Esophagus squamous epithelium (tissue), 5 donors: Measurements from ENCODE around the gene NPAS2. TPM values are rescaled to one million over a fixed set of nuclear protein-coding genes. Genes with fewer than 3 reads are reported as not detected.

ENCODE experiments used
- DNase-seq: peaks from one replicate; lab custom pipeline; 2025; lab: John Stamatoyannopoulos, UW
- H3K27ac ChIP-seq, 4 donors: fragments of 200-600 bp; sonication (generic); one replicate each; pipeline ENCODE4 v1.5.1; 2016 to 2019; ENCODE audit warnings: mild to moderate bottlenecking in 1 of 4
- H3K27me3 ChIP-seq, 4 donors: fragments of 200-600 bp; sonication (generic); 1 replicate in 3 of 4; 2 replicates in 1 of 4; pipeline versions ENCODE4 v1.5.1 to v1.6.0; 2017 to 2021; ENCODE audit warnings: antibody characterized with exemption in 1 of 4
- H3K36me3 ChIP-seq, 3 donors: fragments of 200-600 bp; sonication (generic); one replicate each; pipeline ENCODE4 v1.5.1; 2016 to 2019
- H3K4me1 ChIP-seq, 3 donors: fragments of 200-600 bp; sonication (generic); one replicate each; pipeline ENCODE4 v1.5.1; 2017 to 2019
- H3K4me3 ChIP-seq, 4 donors: fragments of 200-600 bp; sonication (generic); 1 replicate in 3 of 4; 2 replicates in 1 of 4; pipeline ENCODE4 v1.5.1; 2016 to 2019; ENCODE audit warnings: mild to moderate bottlenecking in 2 of 4, moderate library complexity in 1 of 4
- H3K9me3 ChIP-seq, 3 donors: fragments of 200-600 bp; sonication (generic); one replicate each; pipeline ENCODE4 v1.5.1; 2016 to 2019
- POLR2A ChIP-seq, 4 donors: fragments of 450-650 bp; IDR thresholded peaks; one replicate each; pipeline ENCODE4 v1.6.1; 2017; ENCODE audit warnings: antibody characterized with exemption in 4 of 4, mild to moderate bottlenecking in 4 of 4, moderate library complexity in 3 of 4
- WGBS, 2 donors: methylation state at CpG; one replicate each; pipeline ENCODE4 v1.1.5; 2018; 5-methylcytosine and 5-hydroxymethylcytosine counted together
- intact Hi-C: fragments of 100-400 bp; cut with DNase I; formaldehyde crosslinking; loops from one replicate; pipeline ENCODE4 v1.15.0; 2022
- total RNA-seq, 4 donors: library from RNA; depleted of rRNA; stranded (reverse); fragments of >200 nt; gene quantifications; one replicate each; pipeline ENCODE4 v1.1.0, GENCODE V29; 2016
- TF ChIP-seq, protein P1 (sequence below), 6 experiments: fragments of 450-650 bp in 4 of 6; fragments of 200-600 bp in 2 of 6; sonication (generic) in 2 of 6; IDR thresholded peaks; one replicate each; pipeline ENCODE4 v1.5.1; 2016 to 2019; ENCODE audit warnings: antibody characterized with exemption in 6 of 6, mild to moderate bottlenecking in 4 of 6, moderate library complexity in 4 of 6
- donor health status: DM: yes; HTN: yes; CAD: no.

The NPAS2 gene
- total RNA-seq, 4 donors from 2014 or later, result 29.1 to 64.2 (median 39.1) TPM

DNA sequence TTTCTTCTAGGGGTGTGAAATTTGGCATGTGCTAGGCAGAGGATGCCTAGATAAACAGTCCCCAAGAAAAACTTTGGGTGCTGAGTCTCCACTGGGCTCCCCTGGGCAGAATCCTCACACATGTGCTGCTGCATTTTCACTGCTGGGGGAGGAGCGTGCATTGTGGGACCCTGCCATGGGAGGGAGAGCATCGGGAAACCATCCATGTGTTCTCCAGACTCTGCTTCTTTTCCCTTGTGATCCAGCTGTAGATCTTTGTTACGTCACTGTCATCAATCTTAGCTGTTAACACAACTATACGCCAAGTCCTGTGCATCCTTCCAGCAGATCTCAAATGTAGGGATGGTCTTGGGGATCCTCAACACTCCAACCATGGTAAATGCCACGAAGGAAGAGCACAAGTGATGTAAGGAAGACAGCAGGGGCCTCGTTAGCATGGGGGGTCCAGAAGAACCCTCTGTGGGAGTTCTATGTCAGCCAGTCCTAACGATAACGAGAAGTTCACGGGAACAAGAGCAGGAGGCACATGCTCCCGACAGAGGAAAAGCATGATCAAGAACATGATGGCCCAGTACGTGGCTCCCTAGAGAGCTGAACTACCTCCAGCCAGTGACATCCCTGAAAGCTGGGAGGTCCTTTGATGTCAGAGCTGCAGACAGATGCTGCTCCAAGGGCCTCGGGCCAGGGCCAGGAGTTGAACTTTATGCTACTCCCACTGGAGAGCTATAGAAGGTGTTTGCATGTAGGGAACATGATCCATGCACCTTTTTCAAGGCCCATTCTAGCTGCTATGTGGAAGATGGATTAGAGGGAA, 41.1 kb upstream of the NPAS2 start:
- H3K4me3 ChIP-seq, result no peak overlapping the region
- H3K27ac ChIP-seq, result no peak overlapping the region
- 80 to 85% methylated on average over 8 to 12 of the region's 12 CpGs for WGBS, 2 donors
- DNase-seq, result no peak
- no peaks in the 10 kb centered on the region for H3K9me3 ChIP-seq
- intact Hi-C loops, result no loop called here
- H3K4me1 ChIP-seq, result no peaks in the 10 kb centered on the region
- no peaks in the 10 kb centered on the region for H3K36me3 ChIP-seq
- no peak for TF ChIP-seq POLR2A (IDR thresholded peaks at IDR 0.05)
- TF ChIP-seq, protein P1, sequence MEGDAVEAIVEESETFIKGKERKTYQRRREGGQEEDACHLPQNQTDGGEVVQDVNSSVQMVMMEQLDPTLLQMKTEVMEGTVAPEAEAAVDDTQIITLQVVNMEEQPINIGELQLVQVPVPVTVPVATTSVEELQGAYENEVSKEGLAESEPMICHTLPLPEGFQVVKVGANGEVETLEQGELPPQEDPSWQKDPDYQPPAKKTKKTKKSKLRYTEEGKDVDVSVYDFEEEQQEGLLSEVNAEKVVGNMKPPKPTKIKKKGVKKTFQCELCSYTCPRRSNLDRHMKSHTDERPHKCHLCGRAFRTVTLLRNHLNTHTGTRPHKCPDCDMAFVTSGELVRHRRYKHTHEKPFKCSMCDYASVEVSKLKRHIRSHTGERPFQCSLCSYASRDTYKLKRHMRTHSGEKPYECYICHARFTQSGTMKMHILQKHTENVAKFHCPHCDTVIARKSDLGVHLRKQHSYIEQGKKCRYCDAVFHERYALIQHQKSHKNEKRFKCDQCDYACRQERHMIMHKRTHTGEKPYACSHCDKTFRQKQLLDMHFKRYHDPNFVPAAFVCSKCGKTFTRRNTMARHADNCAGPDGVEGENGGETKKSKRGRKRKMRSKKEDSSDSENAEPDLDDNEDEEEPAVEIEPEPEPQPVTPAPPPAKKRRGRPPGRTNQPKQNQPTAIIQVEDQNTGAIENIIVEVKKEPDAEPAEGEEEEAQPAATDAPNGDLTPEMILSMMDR (IDR thresholded peaks at IDR 0.05), result no peak
- H3K27me3 ChIP-seq, result no peaks in the 10 kb centered on the region

DNA sequence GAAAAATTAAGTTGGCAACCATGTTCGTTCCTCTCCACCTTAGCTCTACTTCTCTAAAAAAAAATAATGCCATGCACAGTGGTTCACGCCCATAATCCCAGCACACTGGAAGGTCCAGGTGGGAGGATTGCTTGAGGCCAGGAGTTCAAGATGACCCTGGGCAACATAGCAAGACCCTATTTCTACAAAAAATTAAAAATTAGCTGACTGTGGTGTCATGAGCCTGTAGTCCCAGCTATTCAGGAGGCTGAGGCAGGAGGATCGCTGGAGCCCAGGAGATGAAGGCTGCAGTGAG, 40.1 kb upstream of the NPAS2 start:
- no peaks in the 10 kb centered on the region for H3K9me3 ChIP-seq
- H3K36me3 ChIP-seq, result no peaks in the 10 kb centered on the region
- TF ChIP-seq POLR2A (IDR thresholded peaks at IDR 0.05), result no peak
- TF ChIP-seq, protein P1 (IDR thresholded peaks at IDR 0.05), result no peak
- intact Hi-C loops, result no loop called here
- WGBS, 2 donors, result 83 to 87% methylated on average over 2 to 3 of the region's 3 CpGs
- H3K27me3 ChIP-seq, result no peaks in the 10 kb centered on the region
- H3K4me3 ChIP-seq, result no peak overlapping the region
- H3K27ac ChIP-seq, result no peak overlapping the region
- H3K4me1 ChIP-seq, result no peaks in the 10 kb centered on the region
- DNase-seq, result no peak

DNA sequence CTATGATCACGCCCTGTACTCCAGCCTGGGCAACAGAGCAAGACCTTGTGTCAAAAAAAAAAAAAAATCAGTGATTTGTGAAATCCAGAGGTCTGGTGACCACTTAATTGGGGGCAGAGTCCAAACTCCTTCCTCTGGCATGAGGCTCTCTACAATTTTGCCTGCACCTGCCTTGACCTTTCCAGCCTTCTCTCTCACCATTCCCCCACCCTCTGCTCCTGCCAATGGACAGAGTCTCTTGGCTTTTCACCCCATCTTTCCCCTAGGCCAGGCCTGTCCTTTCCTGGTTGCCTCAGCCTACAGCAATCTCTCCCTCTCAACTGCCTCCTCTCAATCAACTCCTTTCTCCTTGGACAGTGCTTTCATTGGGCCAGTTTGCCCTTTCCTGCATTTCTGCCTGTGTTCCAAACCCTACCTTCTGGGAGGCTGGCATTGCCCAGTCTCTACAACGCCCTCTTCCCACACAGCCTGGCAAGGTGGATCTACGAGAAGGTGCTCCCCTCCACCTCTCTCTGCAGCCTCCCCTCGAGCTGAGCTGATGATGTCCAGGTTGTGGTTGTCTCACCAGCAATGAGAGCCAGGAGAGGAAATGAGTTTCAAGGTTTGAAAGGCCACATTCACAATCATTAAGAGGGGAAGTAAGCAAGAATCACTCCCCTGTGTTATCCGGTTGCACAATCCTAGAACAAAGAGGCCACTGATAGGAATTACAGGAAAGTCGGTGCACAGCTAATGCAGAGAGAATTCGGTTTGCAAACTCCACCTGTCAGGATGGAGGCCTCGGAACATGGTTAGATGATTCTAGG, 39.5 kb upstream of the NPAS2 start:
- DNase-seq, result no peak
- Histone ChIP-seq H3K4me3 (no peak overlapping the region), H3K4me1 (peaks cover 0 to 2% (median 0%) of the 10 kb centered on the region in 3 donors), H3K27ac (peak overlapping the region in 1 of 4 donors; percentile 0), H3K27me3 (no peaks in the 10 kb centered on the region), H3K36me3 (no peaks in the 10 kb centered on the region), H3K9me3 (no peaks in the 10 kb centered on the region)
- WGBS, 2 donors, result 48 to 66% methylated on average over 6 to 8 of the region's 8 CpGs
- intact Hi-C loops, result no loop called here
- TF ChIP-seq, protein P1 (IDR thresholded peaks at IDR 0.05), result no peak
- no peak for TF ChIP-seq POLR2A (IDR thresholded peaks at IDR 0.05)

DNA sequence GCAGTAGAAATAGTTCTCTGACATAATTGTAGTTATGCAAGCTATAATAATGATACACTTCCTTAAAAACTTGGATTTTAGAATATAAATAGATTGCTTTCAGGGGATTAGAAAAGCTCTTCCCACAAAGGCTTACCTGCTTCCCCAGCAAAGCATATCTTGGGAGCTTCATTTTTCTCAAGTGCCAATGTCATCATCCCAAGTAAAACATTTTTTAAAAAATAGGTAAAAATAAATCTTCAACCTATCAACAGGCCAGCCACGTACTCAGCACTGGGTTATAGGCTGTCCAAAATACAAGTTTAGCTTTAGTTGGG, 39.0 kb upstream of the NPAS2 start:
- TF ChIP-seq POLR2A (IDR thresholded peaks at IDR 0.05), result no peak
- TF ChIP-seq, protein P1 (IDR thresholded peaks at IDR 0.05), result no peak
- H3K27me3 ChIP-seq, result no peaks in the 10 kb centered on the region
- 82 to 90% methylated on average over 1 of the region's 1 CpG for WGBS, 2 donors

More for the DNA sequence above, 39.0 kb upstream of the NPAS2 start:
- intact Hi-C loops, result no loop called here
- Histone ChIP-seq H3K4me1 (peaks cover 0 to 8% (median 2%) of the 10 kb centered on the region in 3 donors), H3K27ac (no peak overlapping the region), H3K36me3 (no peaks in the 10 kb centered on the region), H3K4me3 (no peak overlapping the region), H3K9me3 (no peaks in the 10 kb centered on the region)
- DNase-seq, result no peak
